AG09319 (cell line): ENCODE measurements around the gene CKS1B.

Experiments used
- DNase-seq: peaks from one replicate; pipeline ENCODE4 v3.0.0-alpha.2; 2010; ENCODE audit warnings: low read depth; ENCODE audit errors: extremely low read depth
- TF ChIP-seq, protein P1 (sequence below): IDR thresholded peaks from 2 replicates; pipeline ENCODE4 v1.5.1; 2011; ENCODE audit warnings: low read depth, mild to moderate bottlenecking, inconsistent platforms, low read length, moderate library complexity

The CKS1B gene

DNA sequence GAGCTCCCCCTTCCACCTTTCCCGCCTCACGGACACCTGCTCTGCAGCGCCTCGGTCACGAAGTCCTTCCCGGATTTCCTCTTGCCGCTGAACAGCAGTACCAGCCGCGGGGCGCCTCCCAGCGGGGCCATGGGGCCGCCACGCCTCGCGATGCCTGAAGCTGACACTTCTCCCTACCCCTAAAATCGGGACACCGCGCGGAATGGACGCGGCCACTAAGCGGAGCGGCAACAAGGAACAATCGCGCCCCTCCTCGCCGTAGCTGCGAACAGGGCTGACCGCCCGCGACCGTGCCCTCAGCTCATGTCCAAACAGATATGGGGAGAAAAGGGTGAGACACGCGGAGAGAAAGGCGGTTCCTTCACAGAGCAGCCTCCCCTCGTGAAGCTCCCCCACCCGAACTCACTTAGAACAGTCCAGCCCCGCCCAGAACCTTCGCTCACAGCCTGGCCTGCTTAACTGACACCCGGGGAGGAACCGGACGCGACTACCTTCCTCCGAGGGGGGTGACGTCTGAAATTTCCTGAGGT lies 37.9 kb upstream of the CKS1B start, which contains the start of gene PMVK:
TSS of gene PMVK (minus strand) at position 165 of the 530 bp plus-strand sequence. CDS start at position 131, 34 bp downstream.
- TF ChIP-seq, protein P1, sequence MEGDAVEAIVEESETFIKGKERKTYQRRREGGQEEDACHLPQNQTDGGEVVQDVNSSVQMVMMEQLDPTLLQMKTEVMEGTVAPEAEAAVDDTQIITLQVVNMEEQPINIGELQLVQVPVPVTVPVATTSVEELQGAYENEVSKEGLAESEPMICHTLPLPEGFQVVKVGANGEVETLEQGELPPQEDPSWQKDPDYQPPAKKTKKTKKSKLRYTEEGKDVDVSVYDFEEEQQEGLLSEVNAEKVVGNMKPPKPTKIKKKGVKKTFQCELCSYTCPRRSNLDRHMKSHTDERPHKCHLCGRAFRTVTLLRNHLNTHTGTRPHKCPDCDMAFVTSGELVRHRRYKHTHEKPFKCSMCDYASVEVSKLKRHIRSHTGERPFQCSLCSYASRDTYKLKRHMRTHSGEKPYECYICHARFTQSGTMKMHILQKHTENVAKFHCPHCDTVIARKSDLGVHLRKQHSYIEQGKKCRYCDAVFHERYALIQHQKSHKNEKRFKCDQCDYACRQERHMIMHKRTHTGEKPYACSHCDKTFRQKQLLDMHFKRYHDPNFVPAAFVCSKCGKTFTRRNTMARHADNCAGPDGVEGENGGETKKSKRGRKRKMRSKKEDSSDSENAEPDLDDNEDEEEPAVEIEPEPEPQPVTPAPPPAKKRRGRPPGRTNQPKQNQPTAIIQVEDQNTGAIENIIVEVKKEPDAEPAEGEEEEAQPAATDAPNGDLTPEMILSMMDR, result peak; percentile 32
- DNase-seq, result peak; percentile 92

DNA sequence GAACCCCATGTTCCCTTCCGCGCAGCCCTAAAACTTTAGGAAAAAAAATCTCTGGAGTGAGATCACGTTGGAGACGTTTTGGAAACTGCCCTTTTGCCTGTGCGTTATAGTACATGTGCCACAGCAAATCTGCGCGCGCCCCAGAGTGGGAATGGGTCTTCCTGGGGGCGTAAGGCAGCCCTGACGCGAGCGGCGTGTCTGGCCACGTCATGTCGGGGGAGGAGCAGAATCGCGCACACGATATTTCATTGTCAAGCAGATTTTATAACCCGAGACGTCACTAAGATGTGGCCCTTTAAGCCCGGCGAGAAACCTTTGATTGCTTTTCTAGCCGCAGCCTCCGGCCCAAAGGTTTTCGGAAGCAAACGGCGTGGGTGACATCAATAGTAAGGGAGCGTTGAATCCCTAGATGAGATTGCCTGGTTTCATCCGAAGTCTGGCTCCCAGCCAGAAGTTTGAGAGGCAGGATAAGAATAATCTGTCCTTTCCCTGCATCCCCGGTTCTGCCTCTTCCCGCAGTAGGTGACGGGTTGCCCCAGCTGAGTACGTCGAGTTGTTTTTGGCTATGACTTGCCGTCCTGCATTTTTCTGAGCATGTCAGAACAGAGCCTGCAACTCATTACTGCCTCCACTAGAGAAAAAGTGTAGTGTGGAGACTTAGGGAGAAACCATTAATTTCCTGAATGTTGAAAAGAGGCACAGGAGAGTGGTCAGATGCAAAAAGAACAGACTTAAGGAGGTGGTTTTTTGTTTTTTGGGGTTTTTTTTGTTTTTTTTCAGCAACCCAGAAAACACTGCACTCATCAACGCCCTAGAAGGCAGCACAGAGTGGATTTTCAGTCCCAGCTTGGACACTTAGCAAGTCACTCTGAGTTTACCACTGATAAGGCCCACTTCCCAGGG lies 37.1 kb upstream of the CKS1B start:
- TF ChIP-seq, protein P1, result peak; percentile 15
- peak; percentile 93 for DNase-seq

DNA sequence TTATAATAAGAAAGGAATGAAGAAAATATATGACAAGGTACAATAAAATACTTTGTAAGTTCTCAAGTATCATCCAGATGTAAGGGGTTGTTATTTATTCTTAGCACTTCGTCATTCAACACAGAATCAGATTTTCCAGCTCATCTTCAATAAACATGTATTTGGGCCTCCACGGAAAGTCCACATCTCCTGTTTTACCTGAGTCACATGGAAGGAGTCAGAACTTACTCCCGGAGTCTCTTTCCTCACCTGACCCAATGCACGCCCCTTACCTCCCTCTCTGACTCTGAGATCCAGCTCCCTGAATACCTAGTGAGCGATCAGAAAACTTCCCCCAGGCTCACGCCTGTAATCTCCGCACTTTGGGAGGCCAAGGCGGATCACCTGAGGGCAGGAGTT lies 36.5 kb upstream of the CKS1B start:
- no peak for DNase-seq
- TF ChIP-seq, protein P1, result no peak

DNA sequence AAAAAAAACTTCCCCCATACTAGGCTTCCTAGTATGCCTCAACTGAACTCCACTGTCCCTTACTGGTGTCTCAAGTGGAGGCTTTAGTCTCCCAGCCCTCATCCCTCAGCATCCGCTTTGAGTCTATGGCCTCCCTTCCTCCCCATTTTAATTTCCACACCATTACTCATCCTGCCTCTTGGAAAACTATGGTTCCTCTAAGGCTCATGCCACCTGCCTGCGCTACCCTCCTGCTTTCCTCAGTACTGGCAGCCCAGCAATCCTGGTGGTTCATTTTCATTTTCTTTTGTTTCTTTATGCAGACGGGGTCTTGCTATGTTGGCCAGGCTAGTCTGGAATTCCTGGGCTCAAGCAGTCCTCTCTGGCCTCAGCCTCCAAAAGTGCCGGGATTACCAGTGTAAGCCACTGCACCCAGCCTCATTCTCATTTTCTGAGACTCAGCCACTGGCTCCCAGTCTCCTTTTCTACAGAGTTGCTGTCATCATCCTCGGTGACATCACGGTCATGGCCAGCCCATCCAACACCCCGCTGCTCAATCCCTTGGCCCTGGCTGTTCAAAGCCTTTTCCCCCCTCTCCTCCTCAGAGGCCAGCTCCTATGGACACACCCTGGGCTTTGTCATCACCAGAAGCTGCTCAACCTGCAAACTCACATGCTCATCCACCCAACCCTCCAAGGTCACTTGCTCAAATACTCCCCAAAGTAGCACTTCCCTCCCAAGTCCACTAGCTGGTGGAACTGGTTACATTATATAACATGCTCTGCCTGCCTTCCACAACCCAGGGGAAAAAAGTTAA lies 35.7 kb upstream of the CKS1B start:
- DNase-seq, result no peak
- TF ChIP-seq, protein P1, result no peak

GRCh38 chr1:154940213-154940560 lies 34.3 kb upstream of the CKS1B start:
- TF ChIP-seq, protein P1, result no peak
- no peak for DNase-seq

DNA sequence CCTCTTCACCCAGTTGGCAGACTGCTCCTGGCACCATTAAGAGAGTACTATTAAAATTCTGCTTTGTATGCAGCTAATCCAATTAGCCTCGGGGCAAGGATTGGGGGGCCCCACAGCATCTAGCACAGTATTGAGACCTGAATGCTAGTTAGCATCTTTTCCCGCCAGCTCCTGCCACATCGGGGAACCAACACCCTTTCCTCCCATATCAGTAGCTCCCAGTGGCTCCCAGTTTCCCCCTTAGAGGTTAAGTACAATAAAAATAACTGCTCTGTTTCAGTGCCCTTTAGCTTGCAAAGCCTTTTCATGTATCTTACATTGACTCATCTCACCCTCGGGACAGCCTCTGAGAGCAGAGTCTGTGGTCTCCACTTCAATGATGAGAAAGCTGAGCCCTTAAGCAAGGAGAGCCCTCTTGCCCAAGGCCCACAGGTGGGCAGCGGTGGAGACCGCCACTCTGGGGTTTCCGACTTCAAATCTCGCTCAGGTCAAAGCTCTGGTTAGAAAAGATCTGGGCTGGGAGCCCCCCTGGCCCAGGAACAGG lies 33.8 kb upstream of the CKS1B start:
- no peak for DNase-seq
- TF ChIP-seq, protein P1, result no peak
